ENCODE results near the gene SGPP1. TPM values are rescaled to one million over a fixed set of nuclear protein-coding genes. Genes with fewer than 3 reads are reported as not detected.
"Not testable (repeated sequence)": the region's sequence is repeated elsewhere in the genome, so short reads cannot be mapped to it uniquely, and the experiment has no call there.

The SGPP1 gene
- total RNA-seq, 1 experiment from 2014 or later, result 13.3 TPM

GRCh38 chr14:63685401-63685800 lies 42.5 kb downstream of the SGPP1 start:
- in situ Hi-C loops (cut with HindIII; ENCODE audit: low pct_unique_long_range_greater_than_20kb, low sequenced_read_pairs), result no loop called here
- DNase-seq (ENCODE audit: low read depth), result no peak

DNA sequence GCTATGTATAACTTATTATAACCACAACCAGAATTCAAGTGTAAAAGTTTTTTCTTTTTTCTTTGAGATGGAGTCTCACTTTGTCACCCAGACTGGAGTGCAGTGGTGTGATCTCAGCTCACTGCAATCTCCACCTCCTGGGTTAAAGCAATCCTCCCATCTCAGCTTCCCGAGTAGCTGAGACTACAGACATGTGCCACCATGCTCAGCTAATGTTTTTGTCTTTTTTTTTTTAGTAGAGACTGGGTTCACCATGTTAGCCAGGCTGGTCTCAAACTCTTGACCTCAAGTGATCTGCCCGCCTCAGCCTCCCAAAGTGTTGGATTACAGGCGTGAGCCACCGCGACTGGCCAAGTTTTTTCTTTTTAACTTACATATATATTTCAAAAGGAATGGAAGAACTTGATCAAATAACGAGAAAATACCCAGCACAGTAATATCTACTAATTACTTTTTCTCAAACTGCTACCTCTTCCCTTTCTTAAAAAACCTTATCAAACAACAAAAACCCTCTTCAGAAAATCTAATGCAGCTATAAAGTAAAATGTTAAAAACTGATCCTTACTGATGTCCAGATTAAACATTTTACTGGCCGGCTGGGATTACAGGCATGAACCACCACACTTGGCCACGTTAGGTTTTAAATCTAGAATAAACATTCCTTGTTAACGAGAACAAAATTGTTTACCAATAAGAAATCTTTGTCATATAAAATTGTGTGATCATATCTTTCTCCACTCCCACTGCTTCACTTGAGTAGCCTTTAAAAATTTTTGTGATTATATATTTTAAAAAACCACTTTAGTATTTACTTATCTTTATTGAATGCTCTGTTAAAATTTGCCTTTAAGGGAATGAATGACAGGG lies 44.9 kb downstream of the SGPP1 start:
- DNase-seq (ENCODE audit: low read depth), result no peak
- in situ Hi-C loops (cut with HindIII; ENCODE audit: low pct_unique_long_range_greater_than_20kb, low sequenced_read_pairs), result no loop called here

DNA sequence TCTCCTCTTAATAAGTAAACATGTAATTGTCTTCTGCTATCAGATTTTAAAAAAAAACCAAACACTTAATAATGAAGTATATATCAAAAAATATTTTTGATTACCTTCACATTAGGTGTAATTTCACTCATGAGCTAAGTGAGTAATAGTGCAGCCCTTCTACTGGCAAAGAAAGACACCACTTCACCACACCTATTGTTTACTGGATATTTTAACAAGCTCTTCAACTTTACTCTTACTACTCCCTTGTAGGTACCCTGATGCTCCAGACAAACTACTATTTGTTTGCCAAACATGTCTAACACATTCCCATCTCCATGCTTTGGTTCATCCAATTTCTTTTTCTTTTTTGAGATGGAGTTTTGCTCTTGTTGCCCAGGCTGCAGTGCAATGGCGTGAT lies 49.3 kb downstream of the SGPP1 start:
- in situ Hi-C loops (cut with HindIII; ENCODE audit: low pct_unique_long_range_greater_than_20kb, low sequenced_read_pairs), result no loop called here
- no peak for DNase-seq (ENCODE audit: low read depth)

GRCh38 chr14:63677891-63678379 lies 49.9 kb downstream of the SGPP1 start:
- peak; percentile 51 for DNase-seq (ENCODE audit: low read depth)
- in situ Hi-C loops (cut with HindIII; ENCODE audit: low pct_unique_long_range_greater_than_20kb, low sequenced_read_pairs), result no loop called here

DNA sequence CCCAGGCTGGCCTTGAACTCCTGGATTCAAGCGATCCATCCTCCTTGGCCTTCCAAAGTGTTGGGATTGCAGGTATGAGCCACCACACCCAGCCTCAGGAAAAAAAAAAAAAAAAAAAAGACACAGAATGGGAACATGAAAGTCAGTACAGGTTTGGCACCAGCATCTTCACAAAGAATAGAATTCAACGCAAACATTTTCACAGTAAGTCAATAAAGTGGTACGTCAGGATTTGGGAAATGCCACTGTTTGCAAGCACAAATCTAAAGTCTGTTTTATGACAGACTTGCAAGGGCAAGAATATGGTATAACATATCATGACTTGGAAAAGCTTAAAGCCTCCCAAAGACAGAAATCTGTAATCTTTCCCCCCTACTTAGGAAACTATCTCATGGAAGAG lies 51.2 kb downstream of the SGPP1 start:
- in situ Hi-C loops (cut with HindIII; ENCODE audit: low pct_unique_long_range_greater_than_20kb, low sequenced_read_pairs), result no loop called here
- no peak for DNase-seq (ENCODE audit: low read depth)

DNA sequence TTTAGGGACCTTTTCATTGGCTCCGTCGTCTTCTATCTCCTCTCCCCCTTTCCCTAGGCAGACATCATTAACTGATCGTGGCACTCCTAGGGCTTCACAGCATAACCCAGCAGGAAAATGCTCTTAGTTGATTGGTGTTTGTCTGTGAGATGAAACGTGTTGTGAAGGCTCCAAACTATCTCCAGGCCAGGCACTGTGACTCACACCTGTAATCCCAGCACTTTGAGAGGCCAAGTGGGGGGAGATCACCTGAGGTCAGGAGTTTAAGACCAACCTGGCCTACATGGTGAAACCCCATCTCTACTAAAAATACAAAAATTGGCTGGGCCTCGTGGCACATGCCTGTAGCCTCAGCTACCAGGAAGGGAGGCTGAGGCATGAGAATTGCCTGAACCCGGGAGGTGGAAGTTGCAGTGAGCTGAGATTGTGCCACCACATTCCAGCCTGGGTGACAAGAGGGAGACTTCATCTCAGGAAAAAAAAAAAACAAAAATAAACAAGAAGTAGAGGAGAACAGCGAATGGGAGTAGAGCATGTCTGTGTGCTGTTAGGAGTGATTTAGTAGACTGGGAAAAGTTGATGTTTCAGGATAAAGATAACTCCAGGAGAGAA lies 53.9 kb downstream of the SGPP1 start:
- DNase-seq (ENCODE audit: low read depth), result no peak
- in situ Hi-C loops (cut with HindIII; ENCODE audit: low pct_unique_long_range_greater_than_20kb, low sequenced_read_pairs), result no loop called here

- DNase-seq (ENCODE audit: low read depth), result no peak
- in situ Hi-C loops (cut with HindIII; ENCODE audit: low pct_unique_long_range_greater_than_20kb, low sequenced_read_pairs), result no loop called here
Observed at GRCh38 chr14:63673255-63673654, 54.6 kb downstream of the SGPP1 start.

GRCh38 chr14:63672417-63673180 lies 55.3 kb downstream of the SGPP1 start:
- in situ Hi-C loops (cut with HindIII; ENCODE audit: low pct_unique_long_range_greater_than_20kb, low sequenced_read_pairs), result no loop called here
- DNase-seq (ENCODE audit: low read depth), result peak; percentile 74

- in situ Hi-C loops (cut with HindIII; ENCODE audit: low pct_unique_long_range_greater_than_20kb, low sequenced_read_pairs), result no loop called here
Observed at GRCh38 chr14:63671987-63672386, 55.9 kb downstream of the SGPP1 start.

DNA sequence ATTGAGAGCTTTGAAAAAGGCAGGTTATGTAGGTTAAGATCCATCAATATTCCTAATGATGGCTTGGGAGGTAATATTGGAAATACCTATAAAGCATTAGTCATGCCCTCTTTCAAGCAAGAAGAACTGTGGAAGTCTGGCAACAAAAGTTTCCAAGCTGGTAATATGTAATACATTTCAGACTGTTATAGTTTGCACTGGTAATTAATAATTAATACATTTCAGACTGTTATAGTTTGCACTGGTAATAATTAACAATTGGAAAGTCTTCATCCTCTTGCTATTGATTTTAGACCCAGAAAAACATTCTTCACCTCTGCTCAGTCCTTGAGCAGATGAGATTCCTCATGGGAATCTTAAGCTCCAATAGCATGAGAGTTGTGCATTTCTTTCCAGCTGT lies 57.2 kb downstream of the SGPP1 start:
- peak; percentile 23 for DNase-seq (ENCODE audit: low read depth)
- in situ Hi-C loops (cut with HindIII; ENCODE audit: low pct_unique_long_range_greater_than_20kb, low sequenced_read_pairs), result no loop called here

More at GRCh38 chr14:63671987-63672386, 55.9 kb downstream of the SGPP1 start:
- DNase-seq (ENCODE audit: low read depth), result peak; percentile 15

GRCh38 chr14:63666335-63666734 lies 61.5 kb downstream of the SGPP1 start:
- in situ Hi-C loops (cut with HindIII; ENCODE audit: low pct_unique_long_range_greater_than_20kb, low sequenced_read_pairs), result no loop called here
- DNase-seq (ENCODE audit: low read depth), result no peak

DNA sequence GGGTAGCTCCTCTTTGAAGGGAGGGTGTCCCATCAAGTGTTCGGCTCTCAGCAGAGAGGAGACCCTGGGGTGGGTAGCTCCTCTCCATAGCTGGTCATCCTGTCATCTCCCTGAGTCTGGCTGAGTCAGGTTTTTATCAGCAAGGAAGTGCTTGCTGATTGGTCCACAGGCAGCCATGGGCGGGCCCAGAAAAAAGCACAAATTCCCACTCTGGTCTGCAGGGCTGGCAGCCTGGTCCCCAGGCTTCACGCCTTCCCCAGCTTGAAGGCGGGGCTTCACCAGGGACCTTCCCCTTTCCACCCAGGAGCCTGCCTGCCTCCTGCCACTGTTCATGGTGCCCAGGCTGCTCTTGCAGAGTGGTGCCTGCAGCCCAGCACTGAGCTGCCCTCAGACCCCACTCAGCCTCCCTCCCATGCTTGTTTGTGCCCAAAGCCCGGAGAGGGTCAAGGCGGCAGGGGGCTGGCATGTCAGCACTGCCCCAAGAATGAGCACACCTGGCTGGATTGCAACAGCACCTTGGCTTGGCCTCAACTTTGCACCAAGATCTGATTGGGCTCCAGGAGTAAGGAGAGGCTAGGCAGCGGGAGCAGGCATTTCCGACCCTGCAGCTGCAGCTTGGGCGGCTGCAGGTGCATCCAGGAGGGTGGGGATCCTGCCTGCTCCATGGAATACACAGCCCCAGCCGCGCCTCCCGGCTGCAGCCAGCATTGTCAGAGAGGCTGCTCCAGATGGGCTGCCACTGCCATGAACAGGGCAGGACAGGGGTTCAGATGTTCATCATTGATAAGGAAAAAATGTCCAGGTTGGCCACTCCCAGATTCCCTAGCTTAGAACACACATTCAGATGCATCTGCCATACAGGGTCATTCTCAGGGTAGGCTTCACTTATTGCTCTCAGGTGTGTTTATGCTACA lies 64.2 kb downstream of the SGPP1 start:
- in situ Hi-C loops (cut with HindIII; ENCODE audit: low pct_unique_long_range_greater_than_20kb, low sequenced_read_pairs), result no loop called here

GRCh38 chr14:63662776-63663175 lies 65.1 kb downstream of the SGPP1 start:
- DNase-seq (ENCODE audit: low read depth), result no peak
- in situ Hi-C loops (cut with HindIII; ENCODE audit: low pct_unique_long_range_greater_than_20kb, low sequenced_read_pairs), result no loop called here

More for the DNA sequence above, 64.2 kb downstream of the SGPP1 start:
- DNase-seq (ENCODE audit: low read depth), result no peak

- in situ Hi-C loops (cut with HindIII; ENCODE audit: low pct_unique_long_range_greater_than_20kb, low sequenced_read_pairs); DNase-seq (ENCODE audit: low read depth): not testable (repeated sequence)
Observed at GRCh38 chr14:63661881-63662280, 66.0 kb downstream of the SGPP1 start.

DNA sequence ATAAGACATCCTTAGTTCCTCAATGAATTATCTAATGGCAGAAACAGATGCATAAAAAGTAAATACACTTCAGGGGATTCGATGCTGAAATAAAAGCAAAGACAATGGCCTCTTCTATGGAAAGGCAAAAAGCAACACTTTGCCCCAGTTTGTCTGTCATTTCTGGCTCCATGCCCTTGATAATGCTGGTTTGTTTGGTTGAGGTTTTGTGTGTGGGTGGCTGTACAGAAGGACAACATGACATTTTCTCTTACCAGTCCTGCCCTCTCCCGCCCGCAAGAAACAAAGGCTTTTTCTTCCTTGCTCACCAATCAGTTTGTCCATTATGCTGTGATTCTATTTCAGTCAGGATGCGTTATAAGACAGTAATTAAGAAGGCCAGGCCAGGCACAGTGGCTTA lies 68.1 kb downstream of the SGPP1 start:
- DNase-seq (ENCODE audit: low read depth), result no peak
- in situ Hi-C loops (cut with HindIII; ENCODE audit: low pct_unique_long_range_greater_than_20kb, low sequenced_read_pairs), result no loop called here

DNA sequence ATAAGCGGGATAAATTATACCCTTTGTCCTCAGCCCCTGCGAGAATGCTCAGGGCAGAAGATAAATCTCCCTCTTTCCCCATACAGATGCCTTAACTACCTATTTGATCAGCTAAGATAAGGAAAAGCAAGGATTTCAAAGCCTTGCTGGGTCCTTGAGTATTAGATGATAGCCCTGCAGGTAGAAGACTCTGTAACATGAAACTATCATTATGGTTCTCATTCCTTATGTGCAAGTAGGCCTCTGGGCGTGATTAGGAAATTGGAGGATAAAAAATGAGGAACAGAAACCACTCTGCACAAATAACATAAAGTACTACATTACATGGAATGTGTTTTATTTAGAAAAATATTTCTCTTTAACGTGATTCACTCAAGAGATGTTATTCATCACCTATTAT lies 71.7 kb downstream of the SGPP1 start:
- DNase-seq (ENCODE audit: low read depth), result no peak
- in situ Hi-C loops (cut with HindIII; ENCODE audit: low pct_unique_long_range_greater_than_20kb, low sequenced_read_pairs), result no loop called here

GRCh38 chr14:63654936-63655335 lies 72.9 kb downstream of the SGPP1 start:
- DNase-seq (ENCODE audit: low read depth), result no peak
- in situ Hi-C loops (cut with HindIII; ENCODE audit: low pct_unique_long_range_greater_than_20kb, low sequenced_read_pairs), result no loop called here

- DNase-seq (ENCODE audit: low read depth), result no peak
- in situ Hi-C loops (cut with HindIII; ENCODE audit: low pct_unique_long_range_greater_than_20kb, low sequenced_read_pairs), result no loop called here
Observed at GRCh38 chr14:63654346-63654745, 73.5 kb downstream of the SGPP1 start.
